ENCODE data around the gene SOBP.

SOBP gene

DNA sequence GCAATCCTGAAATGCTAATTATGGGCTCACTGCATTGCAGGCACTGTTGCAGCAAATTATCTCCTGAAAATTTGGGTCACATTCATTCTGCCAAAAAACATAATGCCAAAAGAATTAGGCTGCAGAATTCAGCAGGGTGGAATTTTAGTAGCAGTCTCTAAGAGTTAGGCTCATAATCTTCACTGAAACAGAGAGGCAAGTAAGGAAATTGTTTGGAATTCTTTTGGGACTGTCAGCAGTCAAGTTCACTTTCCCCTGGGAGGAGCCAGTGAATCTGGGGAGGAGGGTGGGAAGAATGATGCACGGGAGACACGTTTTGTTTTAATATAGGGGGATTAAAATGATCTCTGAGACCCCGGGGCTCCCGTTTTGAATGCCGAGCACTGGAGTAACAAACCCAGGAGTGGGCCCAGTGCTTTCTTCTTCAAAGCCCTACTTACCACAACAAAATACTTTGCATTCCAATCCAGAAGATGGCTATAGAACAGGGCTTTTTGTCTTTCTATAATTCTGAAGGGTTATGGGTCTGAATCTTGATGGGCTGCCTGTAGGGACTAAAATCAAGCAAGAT lies 44.7 kb downstream of the SOBP start:
- TF ChIP-seq, protein P1, sequence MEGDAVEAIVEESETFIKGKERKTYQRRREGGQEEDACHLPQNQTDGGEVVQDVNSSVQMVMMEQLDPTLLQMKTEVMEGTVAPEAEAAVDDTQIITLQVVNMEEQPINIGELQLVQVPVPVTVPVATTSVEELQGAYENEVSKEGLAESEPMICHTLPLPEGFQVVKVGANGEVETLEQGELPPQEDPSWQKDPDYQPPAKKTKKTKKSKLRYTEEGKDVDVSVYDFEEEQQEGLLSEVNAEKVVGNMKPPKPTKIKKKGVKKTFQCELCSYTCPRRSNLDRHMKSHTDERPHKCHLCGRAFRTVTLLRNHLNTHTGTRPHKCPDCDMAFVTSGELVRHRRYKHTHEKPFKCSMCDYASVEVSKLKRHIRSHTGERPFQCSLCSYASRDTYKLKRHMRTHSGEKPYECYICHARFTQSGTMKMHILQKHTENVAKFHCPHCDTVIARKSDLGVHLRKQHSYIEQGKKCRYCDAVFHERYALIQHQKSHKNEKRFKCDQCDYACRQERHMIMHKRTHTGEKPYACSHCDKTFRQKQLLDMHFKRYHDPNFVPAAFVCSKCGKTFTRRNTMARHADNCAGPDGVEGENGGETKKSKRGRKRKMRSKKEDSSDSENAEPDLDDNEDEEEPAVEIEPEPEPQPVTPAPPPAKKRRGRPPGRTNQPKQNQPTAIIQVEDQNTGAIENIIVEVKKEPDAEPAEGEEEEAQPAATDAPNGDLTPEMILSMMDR (IDR thresholded peaks at IDR 0.05; ENCODE audit: control extremely low read depth, extremely low read depth, low read depth, missing control alignments): no peak
- ChIA-PET CTCF (no interaction called here), POLR2A (no interaction called here)
- DNase-seq (ENCODE audit: extremely low spot score): no peak

DNA sequence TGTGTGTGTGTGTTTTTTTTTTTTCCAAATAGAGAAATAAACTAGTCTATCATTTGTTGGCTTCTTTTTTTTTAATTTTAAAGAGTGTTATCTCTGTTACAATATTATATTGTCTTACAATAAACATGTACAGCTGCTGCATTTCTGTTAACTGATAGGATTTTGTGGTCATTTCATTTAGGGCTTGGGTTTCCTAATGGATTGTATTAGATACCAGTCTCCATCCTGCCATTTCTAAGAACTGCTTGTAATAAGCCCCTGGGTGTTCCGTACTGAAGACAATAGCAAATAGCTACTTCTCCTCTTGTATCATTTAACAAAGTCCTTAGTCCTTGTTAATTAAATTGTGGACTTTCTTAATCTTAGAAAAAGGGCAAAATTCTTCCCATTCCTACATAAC lies 45.7 kb downstream of the SOBP start:
- ChIA-PET POLR2A (no interaction called here), CTCF (no interaction called here)
- no peak for DNase-seq (ENCODE audit: extremely low spot score)
- TF ChIP-seq, protein P1 (IDR thresholded peaks at IDR 0.05; ENCODE audit: control extremely low read depth, extremely low read depth, low read depth, missing control alignments): no peak

DNA sequence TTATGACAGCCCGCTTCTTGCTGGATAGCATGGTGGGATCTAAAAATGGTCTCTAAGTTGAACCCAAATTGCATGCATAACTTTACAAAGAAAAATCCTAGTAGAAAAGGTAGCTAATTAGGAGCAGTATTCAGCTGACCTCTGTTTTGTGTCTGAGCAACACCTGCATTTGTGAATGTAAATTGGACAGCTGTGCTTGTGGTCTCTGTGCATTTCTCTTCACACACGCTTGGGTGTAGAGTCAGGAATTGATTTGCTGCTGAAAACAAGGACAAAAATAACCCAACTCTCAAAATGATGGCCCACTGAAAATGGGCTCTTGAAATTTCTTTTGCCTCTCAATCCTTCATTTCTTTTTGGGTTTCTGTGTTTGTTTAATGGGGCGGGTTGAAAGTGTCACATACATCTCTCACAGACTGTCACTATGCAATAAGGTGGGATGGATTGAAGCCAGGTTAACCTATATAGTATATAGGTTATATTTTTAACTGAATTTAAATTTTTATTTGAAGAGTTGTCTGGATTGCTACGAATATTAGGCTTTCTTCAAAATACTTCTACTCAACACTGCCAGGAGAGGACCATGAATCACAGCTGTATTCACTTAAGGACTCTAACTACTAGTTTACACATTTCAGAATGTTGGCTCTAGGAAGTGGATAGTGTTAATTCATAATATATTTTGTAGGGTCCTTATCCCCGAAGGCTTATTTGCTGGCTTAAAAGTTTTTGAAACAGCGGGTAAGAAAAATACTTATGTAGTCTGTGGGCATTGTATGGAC lies 46.5 kb downstream of the SOBP start:
- ChIA-PET POLR2A (no interaction called here), CTCF (no interaction called here)
- no peak for DNase-seq (ENCODE audit: extremely low spot score)
- TF ChIP-seq, protein P1 (IDR thresholded peaks at IDR 0.05; ENCODE audit: control extremely low read depth, extremely low read depth, low read depth, missing control alignments): no peak

GRCh38 chr6:107537559-107537958 lies 47.6 kb downstream of the SOBP start:
- ChIA-PET POLR2A (no interaction called here), CTCF (no interaction called here)
- TF ChIP-seq, protein P1 (IDR thresholded peaks at IDR 0.05; ENCODE audit: control extremely low read depth, extremely low read depth, low read depth, missing control alignments): no peak
- no peak for DNase-seq (ENCODE audit: extremely low spot score)

GRCh38 chr6:107538856-107539387 lies 49.0 kb downstream of the SOBP start:
- CTCF ChIA-PET: no interaction called here
- DNase-seq (ENCODE audit: extremely low spot score): no peak
- POLR2A ChIA-PET: no interaction called here
- TF ChIP-seq, protein P1 (IDR thresholded peaks at IDR 0.05; ENCODE audit: control extremely low read depth, extremely low read depth, low read depth, missing control alignments): no peak

DNA sequence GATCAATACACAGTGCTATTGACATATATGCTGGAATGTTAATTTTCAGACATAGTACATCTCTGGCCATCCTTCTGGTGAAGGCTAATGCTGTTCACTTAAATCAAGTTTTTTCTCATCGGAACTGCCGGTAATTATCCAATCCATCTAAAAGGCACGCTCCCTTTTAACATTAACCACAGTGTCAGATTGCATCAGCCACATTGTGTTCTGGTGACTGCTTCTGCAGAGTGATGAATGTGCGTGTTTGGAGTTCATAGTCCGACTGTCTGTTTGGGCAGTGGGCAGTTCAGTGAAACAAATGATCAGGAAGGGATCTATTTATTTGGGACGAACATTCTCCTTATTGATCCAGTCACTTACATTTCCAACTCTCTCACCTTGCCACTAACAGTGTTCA lies 49.5 kb downstream of the SOBP start:
- ChIA-PET POLR2A (no interaction called here), CTCF (no interaction called here)
- DNase-seq (ENCODE audit: extremely low spot score): no peak
- TF ChIP-seq, protein P1 (IDR thresholded peaks at IDR 0.05; ENCODE audit: control extremely low read depth, extremely low read depth, low read depth, missing control alignments): no peak

All from GM10248 (cell line).